IPS DF 19.7 (cell line): ENCODE measurements around the gene C1QTNF2.
"Not testable (repeated sequence)": the region's sequence is repeated elsewhere in the genome, so short reads cannot be mapped to it uniquely, and the experiment has no call there.

Experiments
- DNase-seq: peaks from one replicate; pipeline ENCODE4 v3.0.0-alpha.2; 2013; ENCODE audit warnings: low read depth, low spot score

The C1QTNF2 gene

DNA sequence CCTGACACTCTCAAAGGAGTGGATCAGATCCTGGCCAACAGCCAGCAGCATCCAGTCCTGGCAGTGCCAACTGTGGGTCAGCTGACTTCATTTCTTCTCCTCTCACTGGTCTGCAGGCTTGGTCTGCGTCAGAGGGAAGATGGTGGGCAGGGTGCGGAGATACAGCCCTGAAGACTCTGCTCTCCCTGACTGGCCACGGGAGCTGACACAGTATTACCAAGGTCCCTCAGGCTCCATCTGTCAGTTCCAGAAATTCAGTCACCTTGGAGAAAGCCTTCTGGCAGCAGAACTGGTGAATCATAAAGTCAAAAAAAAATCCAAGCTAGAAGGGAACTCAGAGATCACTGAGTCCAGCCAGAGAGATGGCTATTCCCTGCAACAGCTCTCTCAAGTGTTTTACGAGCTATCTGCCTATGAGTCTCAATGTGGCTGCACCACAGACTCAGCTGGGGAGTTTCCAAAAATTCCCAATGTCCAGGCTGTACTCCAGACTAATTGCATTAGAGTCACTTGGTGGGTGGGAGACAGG, 27.9 kb downstream of the C1QTNF2 start:
- no peak for DNase-seq

DNA sequence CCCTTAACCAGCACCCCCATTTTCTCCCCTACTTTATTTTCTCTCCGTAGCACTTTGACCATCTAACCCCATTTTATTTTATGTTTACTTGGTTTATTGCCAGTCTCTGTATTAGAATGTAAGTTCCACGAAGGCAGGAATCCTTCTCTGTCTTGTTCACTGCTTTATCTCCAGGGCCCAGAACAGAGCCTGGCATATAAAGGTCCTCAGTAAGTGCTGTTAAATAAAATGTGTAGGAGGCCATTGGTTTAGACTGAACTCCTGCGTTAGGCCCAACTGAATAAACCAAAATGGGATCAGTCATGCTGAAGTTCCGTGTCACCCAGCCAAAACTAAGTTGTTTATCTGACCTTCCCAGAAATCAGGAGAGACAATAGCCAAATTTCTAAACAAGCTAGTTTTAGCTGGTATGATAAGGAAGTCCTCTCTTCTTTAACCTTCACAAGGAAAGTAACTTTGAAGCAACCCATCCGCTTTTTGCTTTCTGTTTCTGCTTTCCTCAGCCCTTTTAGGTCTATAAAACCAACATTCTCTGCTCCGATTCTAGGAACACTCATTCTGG, 29.0 kb downstream of the C1QTNF2 start:
- DNase-seq = no peak

- DNase-seq = not testable (repeated sequence)
Measured at GRCh38 chr5:160340513-160340912, 29.9 kb downstream of the C1QTNF2 start.

DNA sequence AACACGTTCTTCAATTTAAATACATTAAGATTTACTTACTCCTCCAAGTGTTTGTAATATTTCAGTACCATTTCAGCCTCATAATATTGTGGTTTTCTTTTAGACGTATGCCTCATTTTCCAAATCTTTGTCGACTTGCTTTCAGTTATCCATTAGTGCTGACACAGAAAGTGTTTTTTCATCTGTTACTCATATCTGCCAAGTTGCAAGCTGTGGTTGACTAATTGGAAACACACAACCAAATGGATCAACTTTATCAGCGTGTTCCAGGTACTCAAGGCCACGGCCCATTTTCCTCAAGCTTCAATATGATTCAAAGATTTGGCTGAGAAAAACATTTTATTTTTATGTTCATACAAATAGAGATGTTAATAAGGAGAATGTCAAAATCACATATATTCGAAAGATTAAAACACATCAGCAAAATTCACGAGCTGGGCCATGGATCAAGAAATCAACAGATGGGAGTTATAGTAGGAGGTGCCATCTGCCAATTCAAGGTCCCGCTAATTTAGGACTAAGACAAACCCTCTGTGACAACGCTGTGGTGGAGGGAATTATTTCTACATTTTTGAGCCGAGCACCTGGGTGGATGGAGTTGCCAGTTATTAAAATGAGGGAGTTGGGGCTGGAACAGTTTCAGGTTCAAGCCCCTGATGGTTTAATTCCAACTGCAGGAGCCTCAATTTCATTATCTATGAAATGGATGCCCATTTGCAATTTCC, 30.9 kb downstream of the C1QTNF2 start:
- DNase-seq = no peak

GRCh38 chr5:160334716-160335115, 35.7 kb downstream of the C1QTNF2 start:
- DNase-seq = not testable (repeated sequence)

- DNase-seq = no peak
Measured at GRCh38 chr5:160333721-160334120, 36.7 kb downstream of the C1QTNF2 start.

DNA sequence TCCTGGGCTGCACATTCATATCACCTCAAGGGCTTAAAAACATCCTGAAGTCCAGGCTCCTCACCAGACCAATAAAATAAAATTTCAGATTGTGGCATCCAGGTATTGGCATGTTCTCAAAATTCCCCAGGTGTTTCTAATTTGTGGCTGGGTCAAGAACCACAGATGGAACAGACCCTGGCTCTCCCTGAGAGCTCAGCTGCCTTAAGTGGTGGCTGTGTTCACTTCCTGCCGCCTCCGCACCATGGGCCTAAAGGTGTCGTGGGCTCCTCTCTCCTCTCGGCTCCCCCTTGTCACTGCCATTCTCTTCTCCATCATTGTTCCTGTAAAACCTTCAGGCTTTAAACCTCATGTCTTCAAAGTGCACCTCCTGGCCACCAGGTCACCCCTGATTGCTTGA, 40.2 kb downstream of the C1QTNF2 start:
- no peak for DNase-seq

DNA sequence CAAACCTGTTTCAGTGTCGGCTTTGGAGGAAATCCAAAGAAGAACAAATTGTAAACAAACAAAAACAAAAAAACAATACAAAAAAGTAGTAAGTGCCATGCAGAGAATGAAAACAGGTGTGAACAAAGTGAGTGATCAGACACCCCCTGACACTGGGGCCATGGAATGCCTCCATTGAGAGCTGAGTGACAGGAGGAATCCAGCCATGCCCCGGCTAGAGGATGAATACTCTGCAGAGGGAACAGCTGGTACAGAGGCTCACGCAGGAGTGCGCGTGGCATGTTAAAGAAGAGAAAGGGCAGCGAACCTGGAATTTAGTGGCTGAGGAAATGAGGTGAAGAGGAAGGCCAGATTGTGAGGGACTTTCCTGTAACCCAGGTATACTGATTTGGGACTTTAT, 42.6 kb downstream of the C1QTNF2 start:
- DNase-seq = no peak

- DNase-seq = no peak
Measured at GRCh38 chr5:160326981-160327380, 43.4 kb downstream of the C1QTNF2 start.

- no peak for DNase-seq
Measured at GRCh38 chr5:160325716-160326115, 44.7 kb downstream of the C1QTNF2 start.

GRCh38 chr5:160324886-160325285, 45.5 kb downstream of the C1QTNF2 start:
- no peak for DNase-seq

GRCh38 chr5:160318409-160318808, 52.0 kb downstream of the C1QTNF2 start:
- no peak for DNase-seq

- DNase-seq = no peak
Measured at GRCh38 chr5:160317434-160317833, 53.0 kb downstream of the C1QTNF2 start.

DNA sequence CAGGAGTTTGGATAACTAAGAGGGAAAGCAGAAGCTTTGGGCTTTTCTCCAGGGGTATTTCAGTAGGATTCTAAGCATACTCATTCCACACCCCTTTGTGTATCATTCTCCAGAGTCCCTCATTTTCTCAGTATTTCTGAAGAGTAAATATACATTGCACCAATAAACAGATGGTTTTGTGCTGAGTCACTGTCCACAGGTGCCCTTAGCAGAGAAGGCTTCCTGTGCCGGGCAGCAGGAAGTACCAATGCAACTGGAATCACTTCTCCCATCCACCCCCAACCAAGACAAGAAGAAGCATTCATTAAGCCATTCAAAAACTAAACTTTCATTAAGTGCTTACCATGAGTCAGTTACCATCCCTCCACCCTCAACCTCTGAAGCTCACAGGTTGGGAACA, 54.5 kb downstream of the C1QTNF2 start:
- DNase-seq = no peak

GRCh38 chr5:160312960-160313727, 57.3 kb downstream of the C1QTNF2 start:
- DNase-seq = no peak

DNA sequence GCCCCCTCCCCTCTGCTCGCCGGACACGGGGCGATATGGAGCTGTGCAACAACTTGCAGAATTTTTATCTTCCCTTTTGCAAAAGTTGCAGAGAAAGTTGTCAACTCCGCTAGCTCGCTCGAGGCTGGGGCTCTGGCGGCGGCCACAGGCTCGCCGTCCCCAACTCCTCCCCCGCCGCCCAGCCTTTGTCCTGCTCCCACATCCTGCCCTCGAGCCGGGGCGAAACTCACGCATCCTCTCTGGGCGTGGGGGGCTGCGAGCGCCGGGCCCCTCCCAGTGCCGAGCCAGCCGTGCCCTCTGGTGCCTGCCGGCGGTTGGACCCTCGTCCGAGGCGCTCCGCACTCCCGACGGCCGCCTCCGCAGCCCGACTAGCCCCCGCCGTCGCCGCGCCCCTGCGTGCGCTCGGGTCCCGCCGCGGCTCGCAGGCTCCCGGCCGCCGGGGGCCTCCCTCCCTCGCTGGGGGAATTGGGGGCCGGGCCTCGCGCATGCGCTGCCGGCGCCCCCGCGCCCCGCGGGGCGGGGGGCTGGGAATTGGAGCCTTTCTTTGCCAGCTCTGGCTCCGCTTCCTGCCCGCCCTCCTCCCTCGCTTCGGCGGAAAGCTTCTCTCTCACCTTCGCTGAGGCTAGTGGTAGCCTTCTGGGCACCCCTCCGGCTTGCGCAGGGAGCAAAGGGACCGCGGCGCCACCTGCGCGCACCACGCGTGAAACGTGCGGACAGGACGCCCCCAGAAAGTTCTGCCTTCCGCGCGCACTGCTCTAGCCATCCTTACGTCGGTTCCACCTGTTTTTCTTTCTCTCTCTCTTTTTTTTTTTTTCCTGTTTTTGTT, 58.1 kb downstream of the C1QTNF2 start, which contains the start of gene CCNJL:
Gene CCNJL (minus strand): TSS at position 431 of the 826 bp plus-strand sequence. CDS start 641 bp downstream, outside the sequence.
- DNase-seq = no peak

- no peak for DNase-seq
Measured at GRCh38 chr5:160311491-160312133, 58.8 kb downstream of the C1QTNF2 start.

- DNase-seq = no peak
Measured at GRCh38 chr5:160310552-160311295, 59.7 kb downstream of the C1QTNF2 start.

DNA sequence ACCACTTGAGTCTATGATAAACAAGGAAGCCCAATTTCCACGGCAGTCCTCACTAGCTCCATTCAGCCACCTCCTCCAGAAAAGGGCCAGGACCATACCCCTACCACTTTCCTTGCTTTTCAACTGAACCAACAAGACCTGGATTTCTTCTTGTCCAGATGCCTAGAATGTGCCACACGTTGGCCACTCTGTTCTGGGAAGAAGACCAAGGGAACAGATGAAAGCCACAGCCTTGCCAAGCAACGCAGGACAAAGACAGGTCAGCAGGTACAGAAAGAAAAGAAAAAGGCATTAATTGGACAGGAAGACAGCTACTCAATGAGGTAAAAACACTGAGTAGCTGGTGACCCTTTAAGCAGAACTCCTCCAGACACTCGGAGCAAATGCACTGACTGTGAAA, 60.3 kb downstream of the C1QTNF2 start:
- no peak for DNase-seq

- no peak for DNase-seq
Measured at GRCh38 chr5:160306696-160307095, 63.7 kb downstream of the C1QTNF2 start.
